Hepatocyte (in vitro differentiated cells): ENCODE data around the gene TOX2. TPM values are rescaled to one million over a fixed set of nuclear protein-coding genes. Genes with fewer than 3 reads are reported as not detected.

Experiments used
- DNase-seq: peaks from one replicate; pipeline ENCODE4 v3.0.0-alpha.2; 2016; ENCODE audit warnings: low spot score
- H2AFZ ChIP-seq: fragments of 200-600 bp; sonication (generic); 2 replicates; pipeline ENCODE4 v1.6.0; 2016; ENCODE audit warnings: antibody characterized with exemption, mild to moderate bottlenecking
- H3K27ac ChIP-seq: fragments of 200-600 bp; sonication (generic); 2 replicates; pipeline ENCODE4 v1.5.1; 2016; ENCODE audit warnings: mild to moderate bottlenecking
- H3K27me3 ChIP-seq: fragments of 200-600 bp; sonication (generic); 2 replicates; pipeline ENCODE4 v1.6.1; 2016
- H3K36me3 ChIP-seq: fragments of 200-600 bp; sonication (generic); replicated peaks from 2 replicates; pipeline ENCODE4 v1.5.1; 2016; ENCODE audit warnings: low read depth; ENCODE audit not compliant: insufficient read depth
- H3K4me1 ChIP-seq: fragments of 200-600 bp; sonication (generic); 2 replicates; pipeline ENCODE4 v1.5.1; 2016; ENCODE audit warnings: mild to moderate bottlenecking, moderate library complexity; ENCODE audit not compliant: insufficient read depth
- H3K4me2 ChIP-seq: fragments of 200-600 bp; sonication (generic); 2 replicates; pipeline ENCODE4 v1.6.0; 2016
- H3K4me3 ChIP-seq: fragments of 200-600 bp; sonication (generic); 2 replicates; pipeline ENCODE4 v1.5.1; 2016; ENCODE audit warnings: mild to moderate bottlenecking
- H3K79me2 ChIP-seq: fragments of 200-600 bp; sonication (generic); 2 replicates; pipeline ENCODE4 v1.6.0; 2017; ENCODE audit warnings: mild to moderate bottlenecking
- H3K9me2 ChIP-seq: fragments of 200-600 bp; sonication (generic); replicated peaks from 2 replicates; pipeline ENCODE4 v1.6.0; 2017; ENCODE audit warnings: mild to moderate bottlenecking; ENCODE audit not compliant: insufficient read depth
- H3K9me3 ChIP-seq: fragments of 200-600 bp; sonication (generic); 2 replicates; pipeline ENCODE4 v1.5.1; 2016; ENCODE audit warnings: low read depth, mild to moderate bottlenecking
- H4K20me1 ChIP-seq: fragments of 200-600 bp; sonication (generic); 2 replicates; pipeline ENCODE4 v1.6.0; 2016; ENCODE audit warnings: mild to moderate bottlenecking; ENCODE audit not compliant: insufficient read depth, poor library complexity, severe bottlenecking
- CTCF ChIP-seq: fragments of 200-600 bp; sonication (generic); IDR thresholded peaks from 2 replicates; pipeline ENCODE4 v1.5.1; 2016; ENCODE audit warnings: antibody characterized with exemption, mild to moderate bottlenecking; ENCODE audit not compliant: poor library complexity
- EZH2 ChIP-seq: fragments of 200-600 bp; sonication (generic); IDR thresholded peaks from 2 replicates; pipeline ENCODE4 v1.6.1; 2016; ENCODE audit warnings: antibody characterized with exemption, mild to moderate bottlenecking, borderline replicate concordance
- EZH2phosphoT487 ChIP-seq: fragments of 200-600 bp; sonication (generic); IDR thresholded peaks from one replicate; pipeline ENCODE4 v1.6.1; 2018; ENCODE audit warnings: antibody characterized with exemption, mild to moderate bottlenecking, low read depth, moderate library complexity; ENCODE audit not compliant: unreplicated experiment, severe bottlenecking
- WGBS: methylation state at CpG from one replicate; pipeline ENCODE4 v1.1.6; 2016; ENCODE audit warnings: low lambda C conversion rate; ENCODE audit errors: missing lambda C conversion rate; 5-methylcytosine and 5-hydroxymethylcytosine counted together
- polyA plus RNA-seq: library from polyadenylated mRNA; unstranded; fragments of >200 nt; fragmentation: Nextera tagmentation; extraction: Ambion mirVana; gene quantifications from 2 replicates; pipeline ENCODE4 v1.2.1, GENCODE V29; 2016
- total RNA-seq: library from RNA; depleted of rRNA; stranded (reverse); fragments of >200 nt; gene quantifications from 2 replicates; pipeline ENCODE4 v1.2.3, GENCODE V29; 2014

TOX2 gene
- total and polyA plus RNA-seq, 2 experiments from 2014 or later, result 0.87 to 12.1 TPM

DNA sequence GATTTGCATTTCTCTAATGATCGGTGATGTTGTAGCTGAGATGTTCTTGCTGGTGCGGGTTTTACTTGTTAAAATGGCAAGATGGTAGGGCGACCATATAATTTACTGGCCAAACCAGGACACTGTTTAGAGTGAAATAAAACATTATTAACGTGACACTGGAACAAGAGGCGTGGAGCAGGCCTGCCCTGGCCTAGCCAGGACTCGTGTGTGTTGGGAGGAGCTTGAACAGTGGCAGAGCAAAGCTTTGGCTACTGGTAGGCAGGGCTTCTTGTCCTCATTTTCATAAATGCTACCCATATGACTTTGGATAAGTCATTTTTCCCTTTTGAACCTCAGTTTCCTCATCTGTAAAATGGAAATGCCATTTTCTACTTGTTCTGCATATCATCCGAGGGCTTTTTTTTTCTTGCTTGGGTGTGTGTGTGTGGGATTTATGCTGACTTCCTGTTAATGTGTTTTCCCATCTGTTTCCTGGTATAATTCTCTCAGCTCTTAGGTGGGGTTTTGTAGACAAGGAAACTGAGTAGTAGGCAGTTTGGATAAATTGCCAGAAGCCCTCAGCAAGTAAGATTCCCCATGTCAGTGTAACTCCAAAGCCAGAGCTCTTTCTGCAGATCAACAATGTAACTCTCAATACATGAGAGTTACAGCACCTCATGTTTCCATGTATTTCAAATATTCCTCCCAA is 81.7 kb downstream of the TOX2 start:
- Histone ChIP-seq H3K4me1 (no peaks in the 10 kb centered on the region), H3K4me2 (no peak overlapping the region), H3K79me2 (no peaks in the 10 kb centered on the region), H3K9me3 (no peaks in the 10 kb centered on the region), H3K4me3 (no peak overlapping the region), H3K9me2 (no peaks in the 10 kb centered on the region), H3K27ac (no peak overlapping the region), H4K20me1 (no peaks in the 10 kb centered on the region), H3K27me3 (no peaks in the 10 kb centered on the region), H2AFZ (no peak overlapping the region), H3K36me3 (no peaks in the 10 kb centered on the region)
- DNase-seq, result no peak
- TF ChIP-seq EZH2phosphoT487 (no peak), CTCF (no peak)
- WGBS, result 90% methylated on average over 7 of the region's 7 CpGs

- Histone ChIP-seq H3K79me2 (no peaks in the 10 kb centered on the region), H3K4me2 (no peak overlapping the region), H3K4me3 (no peak overlapping the region), H4K20me1 (no peaks in the 10 kb centered on the region), H3K27ac (no peak overlapping the region), H3K9me3 (no peaks in the 10 kb centered on the region), H3K9me2 (no peaks in the 10 kb centered on the region), H3K36me3 (no peaks in the 10 kb centered on the region), H3K27me3 (no peaks in the 10 kb centered on the region), H3K4me1 (no peaks in the 10 kb centered on the region), H2AFZ (no peak overlapping the region)
- no peak for TF ChIP-seq CTCF
- no peak for TF ChIP-seq EZH2
- no peak for TF ChIP-seq EZH2phosphoT487
- WGBS, result 84% methylated on average over 4 of the region's 4 CpGs
- no peak for DNase-seq
Measured at GRCh38 chr20:43999848-44000247, 85.2 kb downstream of the TOX2 start.

- TF ChIP-seq CTCF, result no peak
- TF ChIP-seq EZH2, result no peak
- TF ChIP-seq EZH2phosphoT487, result no peak
- H3K79me2 ChIP-seq, result no peaks in the 10 kb centered on the region
- H3K9me3 ChIP-seq, result no peaks in the 10 kb centered on the region
- H3K4me3 ChIP-seq, result no peak overlapping the region
- no peak overlapping the region for H3K4me2 ChIP-seq
- H4K20me1 ChIP-seq, result no peaks in the 10 kb centered on the region
- H3K27ac ChIP-seq, result no peak overlapping the region
- H2AFZ ChIP-seq, result no peak overlapping the region
- no peak for DNase-seq
- no peaks in the 10 kb centered on the region for H3K27me3 ChIP-seq
- H3K36me3 ChIP-seq, result no peaks in the 10 kb centered on the region
- WGBS, result 83% methylated on average over 6 of the region's 6 CpGs
- H3K4me1 ChIP-seq, result no peaks in the 10 kb centered on the region
- H3K9me2 ChIP-seq, result no peaks in the 10 kb centered on the region
Measured at GRCh38 chr20:44001667-44002596, 87.3 kb downstream of the TOX2 start.
